HS-27A (cell line): ENCODE results near the gene ENDOV.
"Not testable (repeated sequence)": the region's sequence is repeated elsewhere in the genome, so short reads cannot be mapped to it uniquely, and the experiment has no call there.

Experiments
- DNase-seq: peaks from one replicate; pipeline ENCODE4 v3.0.0-alpha.2; 2012; ENCODE audit warnings: low read depth, missing footprints

ENDOV gene

DNA sequence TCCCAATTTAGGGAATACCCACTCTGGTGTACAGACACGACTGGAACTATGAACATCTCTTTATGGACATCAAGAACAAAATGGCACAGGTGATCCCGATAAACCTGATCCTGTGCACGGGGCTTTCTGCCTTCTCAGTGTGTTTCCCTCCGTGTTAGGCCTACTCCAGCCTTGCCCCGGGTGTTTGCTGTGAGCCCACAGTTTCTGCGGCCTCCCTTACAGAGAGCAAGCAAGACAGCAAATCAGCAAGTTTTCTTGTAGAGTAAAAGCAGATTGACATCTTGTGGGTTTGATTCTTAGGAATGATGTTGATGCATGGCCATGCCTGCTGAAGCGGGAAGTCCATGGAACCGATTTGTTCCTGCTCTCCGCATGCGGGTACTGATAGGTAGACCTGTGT is 26.4 kb upstream of the ENDOV start:
- DNase-seq, result no peak

DNA sequence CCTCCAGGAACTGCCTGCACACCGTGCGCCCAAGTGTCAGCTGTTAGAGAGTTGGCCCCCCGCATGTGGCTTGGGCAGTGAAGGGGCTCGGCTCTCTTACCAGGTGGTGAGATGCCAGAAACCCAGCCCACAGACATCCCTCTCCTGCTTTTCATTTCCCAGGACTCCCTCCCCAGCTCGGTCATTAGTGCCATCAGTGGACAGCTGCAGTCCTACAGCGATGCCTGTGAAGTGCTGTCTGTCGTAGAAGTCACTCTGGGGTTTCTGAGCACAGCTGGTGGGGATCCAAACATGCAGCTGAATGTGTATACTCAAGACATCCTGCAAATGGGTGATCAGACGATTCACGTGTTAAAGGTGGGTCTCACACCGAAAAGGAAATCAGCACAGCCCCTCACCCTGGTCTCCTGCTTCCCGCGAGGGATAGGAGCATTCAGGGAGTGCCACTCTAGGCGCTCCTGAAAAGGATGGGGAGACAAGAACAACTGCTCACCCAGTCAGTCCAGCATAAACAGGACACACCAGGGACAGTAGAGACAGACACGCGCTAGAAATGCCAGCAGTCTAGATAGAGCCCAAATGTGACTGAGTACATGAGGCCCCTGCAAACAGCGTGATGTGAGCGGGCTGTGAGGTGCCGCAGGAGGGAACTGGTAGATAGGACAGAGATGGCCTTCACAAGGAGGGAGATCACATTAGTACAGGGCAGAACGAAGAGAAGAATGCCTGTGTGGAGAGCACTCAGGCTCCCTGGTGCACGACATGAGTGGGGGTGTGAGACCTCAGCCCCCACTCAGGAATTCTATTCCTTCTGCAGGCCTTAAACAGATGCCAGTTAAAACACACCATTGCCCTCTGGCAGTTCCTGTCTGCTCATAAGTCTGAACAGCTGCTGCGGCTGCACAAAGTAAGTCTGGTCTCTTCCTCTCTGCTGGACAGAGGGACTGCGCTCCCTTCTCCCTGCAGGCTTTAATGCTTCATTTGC is 25.7 kb upstream of the ENDOV start:
- no peak for DNase-seq

DNA sequence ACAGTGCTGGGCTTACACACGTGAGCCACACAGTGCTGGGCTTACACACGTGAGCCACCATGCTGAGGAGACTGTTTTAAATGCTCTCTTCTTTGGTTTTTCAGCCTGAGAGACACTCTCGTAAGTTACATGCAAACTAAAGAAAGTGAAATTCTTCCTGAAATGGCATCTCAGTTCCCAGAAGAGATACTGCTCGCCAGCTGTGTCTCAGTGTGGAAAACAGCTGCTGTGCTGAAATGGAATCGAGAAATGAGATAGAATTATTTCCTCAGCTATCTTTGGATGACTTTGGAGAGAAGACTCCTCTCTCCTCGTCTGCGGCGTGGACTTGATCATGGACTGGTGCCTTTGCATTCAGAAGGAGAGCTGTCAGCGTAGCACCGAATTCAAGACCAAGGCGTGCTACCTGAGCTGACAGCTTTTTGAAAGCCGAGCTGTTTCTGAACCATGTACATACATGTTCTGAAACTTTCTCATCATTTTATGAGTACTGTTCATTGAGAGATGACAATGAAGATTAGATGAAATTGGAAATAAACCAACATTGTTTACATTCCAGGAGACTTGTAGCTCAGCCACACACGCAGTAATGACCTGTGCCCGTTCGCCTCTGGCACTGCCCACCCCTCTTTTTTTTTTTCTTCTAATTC is 21.6 kb upstream of the ENDOV start:
- DNase-seq, result no peak

DNA sequence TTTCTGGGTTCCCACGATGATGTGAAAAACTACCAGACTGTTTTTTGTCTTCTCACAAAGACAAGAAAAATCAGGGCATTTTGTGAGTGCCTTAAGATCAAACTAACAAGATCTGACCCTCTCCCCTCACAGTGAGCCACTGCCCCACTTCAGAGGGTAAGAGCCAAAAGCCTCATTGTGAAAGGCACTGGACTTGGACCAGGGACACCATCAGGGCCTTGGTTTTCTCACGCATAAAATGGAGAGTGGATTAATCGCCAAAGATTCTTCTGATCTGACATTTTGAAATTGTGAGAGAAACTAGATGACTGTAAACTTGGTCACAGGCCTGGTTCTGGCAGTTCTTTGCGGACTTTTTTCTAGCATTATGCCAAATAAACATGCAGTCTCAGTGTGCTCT is 21.0 kb upstream of the ENDOV start:
- no peak for DNase-seq

DNA sequence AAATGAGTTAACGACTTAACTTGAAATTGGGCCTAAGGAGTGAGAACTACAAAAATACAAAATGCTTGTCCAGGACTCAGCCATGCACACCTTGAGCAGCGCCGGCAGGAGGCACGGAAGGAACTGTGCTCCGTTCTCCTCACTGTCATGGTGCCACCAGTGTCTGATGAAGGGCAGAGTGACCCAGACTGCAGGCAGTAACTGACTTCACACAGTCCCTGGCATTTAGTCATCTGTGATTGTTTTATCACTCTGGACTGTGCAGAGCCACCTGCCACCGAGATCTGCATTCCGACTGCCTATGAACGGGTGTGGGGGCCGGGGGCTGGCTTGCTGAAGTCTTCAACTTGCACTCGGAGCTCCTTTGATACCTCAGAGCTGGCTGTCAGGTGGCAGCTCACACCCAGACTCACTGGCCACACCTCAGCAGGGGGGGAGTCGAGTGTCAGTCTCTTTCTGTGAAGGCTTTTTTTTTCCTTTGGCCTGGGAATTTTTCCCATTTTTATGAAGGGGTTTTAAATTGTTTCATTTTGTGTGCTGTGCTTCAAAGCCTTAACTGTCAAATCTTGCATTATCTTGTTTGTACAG is 20.2 kb upstream of the ENDOV start:
- no peak for DNase-seq

- DNase-seq, result no peak
Measured at GRCh38 chr17:80395402-80396151, 19.4 kb upstream of the ENDOV start.

DNA sequence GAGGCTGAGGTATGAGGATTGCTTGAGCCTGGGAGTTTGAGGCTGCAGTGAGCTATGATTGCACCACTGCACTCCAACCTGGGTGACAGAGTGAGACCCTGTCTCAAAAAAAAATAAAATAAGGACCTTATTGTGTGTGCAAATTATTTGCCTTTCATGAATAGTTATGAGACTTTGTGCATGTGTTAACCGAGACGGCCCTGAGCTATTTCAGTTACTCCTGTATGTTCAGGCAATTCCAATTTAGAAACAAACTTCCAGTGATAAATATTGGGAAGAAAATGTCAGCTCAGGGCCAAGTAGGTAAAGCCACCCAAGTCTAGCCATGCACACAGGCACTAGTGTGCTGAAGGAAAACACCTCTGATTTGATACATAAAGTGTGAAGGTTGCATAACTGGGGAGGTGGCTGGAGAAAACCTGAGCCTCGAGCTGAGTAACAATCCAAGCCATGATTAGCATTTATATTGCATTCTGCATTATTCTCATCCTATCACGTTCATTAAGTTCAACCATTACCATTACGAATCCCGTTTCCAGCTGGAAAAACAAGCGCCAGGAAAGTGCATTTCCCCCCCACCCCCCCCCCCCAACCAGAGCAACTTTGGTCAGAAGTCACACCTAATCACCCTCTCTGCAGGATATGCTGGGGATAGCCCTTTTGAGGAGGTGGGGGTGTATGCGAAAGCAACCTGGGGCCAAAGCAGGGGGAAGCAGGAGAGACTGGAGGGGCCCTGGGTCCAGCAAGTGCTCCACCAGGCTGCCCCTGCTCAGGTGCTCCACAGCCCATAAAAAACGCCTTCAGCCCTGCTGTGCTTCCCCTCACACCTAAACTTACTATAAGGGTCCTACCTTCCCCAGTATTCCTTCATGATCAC is 18.6 kb upstream of the ENDOV start:
- no peak for DNase-seq

- DNase-seq, result no peak
Measured at GRCh38 chr17:80397034-80397387, 18.0 kb upstream of the ENDOV start.

DNA sequence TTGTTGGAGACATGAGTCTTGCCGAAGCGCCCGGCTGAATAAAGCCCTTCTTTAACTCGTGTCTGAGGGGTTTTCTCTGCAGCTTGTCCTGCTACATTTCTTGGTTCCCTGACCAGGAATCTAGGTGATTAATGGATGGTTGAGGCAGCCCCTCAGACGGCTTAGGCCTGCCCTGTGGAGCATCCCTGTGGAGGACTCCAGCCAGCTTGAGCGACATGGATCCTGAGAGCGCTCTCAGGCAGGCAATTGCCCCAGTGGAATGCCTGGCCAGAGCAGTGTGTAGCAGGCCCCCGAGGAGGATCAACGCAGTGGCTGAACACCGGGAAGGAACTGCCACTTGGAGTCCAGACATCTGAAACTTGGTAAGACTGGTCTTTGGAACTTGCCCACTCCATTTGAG is 17.3 kb upstream of the ENDOV start:
- DNase-seq, result no peak

GRCh38 chr17:80401086-80401485 is 13.9 kb upstream of the ENDOV start:
- DNase-seq, result not testable (repeated sequence)

- not testable (repeated sequence) for DNase-seq
Measured at GRCh38 chr17:80402102-80402501, 12.9 kb upstream of the ENDOV start.

DNA sequence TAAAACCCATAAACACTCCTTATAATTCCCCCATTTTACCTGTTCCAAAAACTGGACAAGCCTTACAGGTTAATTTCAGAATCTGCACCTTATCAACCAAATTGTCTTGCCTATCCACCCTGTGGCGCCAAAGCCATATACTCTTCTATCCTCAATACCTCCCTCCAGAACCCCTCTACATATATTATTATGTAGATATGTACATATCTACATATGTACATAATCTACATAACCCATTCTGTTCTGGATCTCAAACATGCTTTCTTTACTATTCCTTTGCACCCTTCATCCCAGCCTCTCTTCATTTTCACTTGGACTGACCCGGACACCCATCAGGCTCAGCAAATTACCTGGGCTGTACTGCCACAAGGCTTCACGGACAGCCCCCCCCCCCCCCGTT is 12.0 kb upstream of the ENDOV start:
- DNase-seq, result no peak

- DNase-seq, result no peak
Measured at GRCh38 chr17:80406146-80406545, 8.8 kb upstream of the ENDOV start.

- DNase-seq, result not testable (repeated sequence)
Measured at GRCh38 chr17:80407917-80408316, 7.0 kb upstream of the ENDOV start.

- no peak for DNase-seq
Measured at GRCh38 chr17:80408872-80409271, 6.1 kb upstream of the ENDOV start.

- DNase-seq, result no peak
Measured at GRCh38 chr17:80409626-80410025, 5.3 kb upstream of the ENDOV start.

DNA sequence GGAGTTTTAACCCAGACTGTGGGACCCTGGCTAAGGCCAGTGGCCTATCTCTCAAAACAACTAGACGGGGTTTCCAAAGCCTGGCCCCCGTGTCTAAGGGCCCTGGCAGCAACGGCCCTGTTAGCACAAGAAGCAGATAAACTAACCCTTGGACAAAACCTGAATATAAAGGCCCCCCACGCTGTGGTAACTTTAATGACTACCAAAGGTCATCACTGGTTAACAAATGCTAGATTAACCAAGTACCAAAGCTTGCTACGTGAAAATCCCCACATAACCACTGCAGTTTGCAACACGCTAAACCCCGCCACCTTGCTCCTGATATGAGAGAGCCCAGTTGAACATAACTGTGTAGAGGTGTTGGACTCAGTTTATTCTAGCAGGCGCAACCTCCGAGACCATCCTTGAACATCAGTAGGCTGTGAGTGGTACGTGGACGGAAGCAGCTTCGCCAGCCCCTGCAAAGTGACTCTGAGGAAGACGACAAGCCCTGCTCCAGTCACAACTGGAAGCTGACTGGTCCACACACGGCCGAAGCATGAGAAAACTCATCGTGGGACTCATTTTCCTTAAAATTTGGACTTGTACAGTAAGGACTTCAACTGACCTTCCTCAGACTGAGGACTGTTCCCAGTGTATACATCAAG is 4.4 kb upstream of the ENDOV start:
- DNase-seq, result not testable (repeated sequence)

DNA sequence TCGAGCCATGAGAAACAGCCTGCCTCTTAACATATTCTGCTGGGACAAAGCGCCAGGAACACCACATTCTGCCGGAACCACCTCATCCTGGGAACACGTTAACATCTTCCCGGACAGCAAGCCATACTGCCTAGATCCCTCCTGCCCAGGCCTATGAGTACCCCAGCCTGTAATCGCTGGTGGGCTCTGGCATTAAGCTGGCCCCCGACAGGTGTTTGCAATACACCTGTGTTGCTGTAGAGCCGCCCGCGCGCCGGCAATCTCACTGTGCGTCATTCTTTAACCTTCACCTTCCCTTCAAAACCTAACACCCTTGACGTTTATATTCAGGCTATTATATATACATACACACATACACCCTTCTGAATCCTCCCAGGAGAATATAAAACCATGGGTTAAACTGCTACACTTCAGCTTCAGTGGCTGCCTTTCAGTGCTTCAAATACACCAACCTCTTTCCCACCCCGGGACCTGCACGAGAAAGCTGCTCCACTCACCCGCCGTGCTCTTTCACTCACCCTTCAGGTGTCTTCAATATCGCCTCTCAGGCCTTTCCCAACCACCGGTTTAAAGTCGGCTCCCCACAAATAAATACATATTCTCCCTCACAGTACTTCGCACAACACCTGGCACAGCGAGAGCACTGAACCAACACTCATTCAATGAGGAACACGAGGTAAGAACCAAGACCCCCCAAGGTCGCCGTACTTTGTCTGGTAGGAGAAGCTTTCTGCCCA is 1.0 kb upstream of the ENDOV start:
- DNase-seq, result no peak

- DNase-seq, result no peak
Measured at GRCh38 chr17:80414508-80414802, 512 bp upstream of the ENDOV start.

DNA sequence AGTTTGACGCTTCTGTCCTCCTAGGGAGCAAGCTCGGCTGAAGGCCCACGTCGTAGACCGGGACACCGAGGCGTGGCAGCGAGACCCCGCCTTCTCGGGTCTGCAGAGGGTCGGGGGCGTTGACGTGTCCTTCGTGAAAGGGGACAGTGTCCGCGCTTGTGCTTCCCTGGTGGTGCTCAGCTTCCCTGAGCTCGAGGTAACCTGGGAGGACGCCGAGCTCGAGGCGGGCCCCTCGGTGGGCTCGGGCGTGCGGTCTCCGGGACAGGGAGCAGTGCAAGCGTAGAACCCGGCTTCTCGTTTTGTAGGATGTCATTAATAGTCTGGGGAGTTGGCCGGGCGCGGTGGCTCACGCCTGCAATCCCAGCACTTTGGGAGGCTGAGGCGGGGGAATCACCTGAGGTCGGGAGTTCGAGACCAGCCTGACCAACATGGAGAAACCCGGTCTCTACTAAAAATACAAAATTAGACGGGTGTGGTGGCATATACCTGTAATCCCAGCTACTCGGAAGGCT is 715 bp downstream of the ENDOV start:
- DNase-seq, result no peak
